Right renal cortex interstitium (tissue), 3 donors: ENCODE measurements around the gene FIGNL2. TPM values are rescaled to one million over a fixed set of nuclear protein-coding genes. Genes with fewer than 3 reads are reported as not detected.

Experiments used
- DNase-seq, 3 donors: peaks; one replicate each; pipeline ENCODE4 v3.0.0-alpha.2; 2013; ENCODE audit warnings: low read depth in 3 of 3, low spot score in 2 of 3
- polyA plus RNA-seq, 3 donors: library from polyadenylated mRNA; unstranded; fragments of 120-200 nt; gene quantifications; one replicate each; pipeline ENCODE4 v1.2.1, GENCODE V29; 2013; ENCODE audit not compliant: insufficient read length in 3 of 3

The FIGNL2 gene
- polyA plus RNA-seq, 3 donors = 3.2 to 3.3 (median 3.3) TPM

DNA sequence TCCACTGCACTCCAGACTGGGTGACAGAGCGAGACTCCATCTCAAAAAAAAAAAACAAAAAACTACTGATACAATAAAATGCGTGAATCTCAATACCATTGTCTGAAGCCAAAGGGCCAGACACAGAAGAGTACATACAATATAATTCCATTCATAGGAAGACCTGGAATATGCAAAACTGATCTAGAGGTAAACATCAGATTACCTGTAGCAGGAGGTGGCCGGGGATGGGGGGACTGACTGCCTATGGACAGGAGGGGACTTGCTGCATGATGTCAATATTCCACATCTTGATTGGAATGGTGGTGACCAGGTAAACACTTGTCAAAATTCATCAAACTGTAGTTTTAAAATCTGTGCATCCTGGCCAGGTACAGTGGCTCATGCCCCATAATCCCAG lies 12.5 kb upstream of the FIGNL2 start:
- no peak for DNase-seq

DNA sequence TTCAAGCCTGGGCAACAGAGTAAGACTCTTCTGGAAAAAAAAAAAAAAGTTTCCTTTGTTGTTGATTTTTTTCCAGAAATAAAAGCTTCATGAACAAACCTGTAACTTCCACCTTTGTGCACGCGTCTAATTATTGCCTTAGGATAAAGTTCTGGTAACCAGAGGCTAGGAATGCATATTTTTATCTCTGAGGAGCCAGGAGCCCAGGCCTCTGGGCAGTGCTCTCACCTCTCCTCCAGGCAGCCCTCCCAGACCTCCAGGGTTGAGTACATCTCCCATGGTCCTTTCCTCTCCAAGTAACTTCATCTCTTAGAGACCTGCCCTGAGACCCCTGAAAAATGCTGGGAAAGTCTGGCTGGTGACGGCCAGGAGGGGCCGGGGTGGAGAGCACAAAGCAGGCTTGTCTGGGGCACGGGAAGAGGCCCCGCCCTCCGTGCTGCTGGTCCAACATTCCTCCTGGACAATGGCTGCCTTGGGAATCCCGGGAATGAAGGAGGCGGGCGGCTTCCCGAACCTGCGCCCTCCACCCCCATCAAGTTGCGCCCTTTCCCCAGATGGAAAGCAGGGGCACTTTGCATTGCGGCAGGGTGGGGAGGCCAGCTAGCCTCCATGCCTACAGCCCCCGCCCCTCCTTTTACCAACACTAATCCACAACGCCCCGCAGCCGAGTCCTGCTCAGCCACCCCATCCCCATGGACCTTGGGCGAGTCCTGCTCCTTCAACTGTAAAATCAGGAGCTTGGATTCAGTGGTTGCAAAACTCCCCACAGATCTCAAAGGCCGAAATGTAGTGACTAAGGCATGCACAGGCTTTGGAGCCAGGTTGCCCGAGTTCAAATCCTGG lies 7.3 kb upstream of the FIGNL2 start:
- DNase-seq = no peak

DNA sequence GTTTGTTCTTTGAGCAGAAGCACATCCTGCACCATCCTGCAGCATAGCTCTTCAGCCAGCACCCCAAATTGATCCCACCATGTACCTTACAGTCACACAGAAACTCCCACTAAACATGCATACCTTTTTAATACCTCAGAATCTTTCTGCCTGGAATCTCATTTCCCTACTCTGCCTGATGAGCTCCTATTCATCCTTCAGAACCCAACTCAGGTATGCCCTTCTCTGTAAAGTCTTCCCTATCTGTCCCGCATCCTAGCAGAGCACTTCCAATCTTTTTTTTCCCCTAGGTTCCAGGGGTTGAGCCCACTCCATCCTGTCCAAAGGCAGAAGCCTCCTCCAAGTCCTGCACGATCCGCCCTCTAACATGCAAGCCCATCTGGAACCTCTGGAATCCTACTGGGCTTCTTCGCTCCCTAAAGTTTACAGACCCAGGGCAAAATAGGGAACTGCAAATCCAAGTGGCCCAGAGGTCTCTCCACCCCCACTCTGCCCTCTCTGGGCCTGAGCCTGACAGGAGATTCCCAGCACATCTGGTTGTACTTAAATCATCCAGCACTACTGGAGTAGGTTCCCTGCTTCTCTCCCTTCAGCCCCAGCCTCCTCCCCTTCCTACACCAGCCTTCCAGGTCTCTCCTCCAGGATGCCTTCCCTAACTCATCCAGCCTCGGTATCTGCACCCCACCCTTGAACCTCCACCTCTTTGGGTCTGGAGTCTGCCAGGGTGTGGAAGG lies 4.1 kb upstream of the FIGNL2 start:
- no peak for DNase-seq

DNA sequence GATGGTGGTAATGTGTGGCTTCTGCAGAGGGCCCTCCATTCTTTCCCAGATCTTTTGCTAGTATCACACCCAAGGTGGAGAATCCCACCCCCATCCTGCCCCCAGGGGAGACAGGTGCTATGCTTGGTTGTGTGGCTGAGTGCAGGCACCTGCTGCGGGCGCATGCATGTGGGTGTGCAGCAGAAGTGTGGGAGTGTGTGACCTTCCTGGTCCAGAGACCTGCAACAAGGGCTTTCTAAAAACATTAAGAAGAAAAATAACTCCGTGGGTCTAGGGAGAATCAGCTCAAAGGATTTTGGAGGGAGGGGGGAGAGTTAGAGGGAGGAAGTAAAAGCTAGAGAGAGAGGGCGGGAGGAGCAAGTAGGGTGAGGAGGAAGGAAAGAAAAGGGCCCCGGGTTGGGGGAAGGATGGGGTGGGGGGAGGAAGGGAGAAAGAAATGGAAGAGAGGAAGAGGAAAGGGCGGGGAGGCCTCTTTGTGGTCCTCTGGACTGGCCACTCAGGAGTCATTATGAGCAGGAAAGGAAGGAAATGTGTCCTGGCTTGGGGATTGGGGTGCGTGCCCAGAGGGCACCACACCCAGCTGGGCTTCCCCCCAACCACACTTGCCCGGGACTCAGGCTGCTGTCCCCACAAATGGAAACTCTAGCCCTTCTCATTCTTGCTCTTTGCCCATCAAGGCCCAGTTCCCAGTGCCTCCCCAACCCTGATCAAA lies 3.1 kb upstream of the FIGNL2 start:
- no peak for DNase-seq

DNA sequence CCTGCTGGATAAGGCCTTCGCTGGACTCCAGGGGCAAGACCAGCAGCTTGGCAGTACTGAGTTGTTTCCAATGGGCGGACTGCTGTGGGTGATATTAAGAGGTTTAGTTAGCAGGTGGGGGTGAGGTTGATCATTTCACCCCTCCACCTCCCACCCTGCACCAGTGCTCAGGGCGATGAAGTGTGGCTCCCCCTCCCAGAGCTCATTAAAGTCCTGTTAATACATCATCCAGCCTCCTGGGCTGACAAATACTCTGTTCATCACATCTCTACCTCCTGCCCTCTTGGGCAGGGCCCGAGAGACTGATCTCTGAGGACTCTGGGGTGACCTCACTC lies 2.4 kb upstream of the FIGNL2 start:
- DNase-seq = no peak

DNA sequence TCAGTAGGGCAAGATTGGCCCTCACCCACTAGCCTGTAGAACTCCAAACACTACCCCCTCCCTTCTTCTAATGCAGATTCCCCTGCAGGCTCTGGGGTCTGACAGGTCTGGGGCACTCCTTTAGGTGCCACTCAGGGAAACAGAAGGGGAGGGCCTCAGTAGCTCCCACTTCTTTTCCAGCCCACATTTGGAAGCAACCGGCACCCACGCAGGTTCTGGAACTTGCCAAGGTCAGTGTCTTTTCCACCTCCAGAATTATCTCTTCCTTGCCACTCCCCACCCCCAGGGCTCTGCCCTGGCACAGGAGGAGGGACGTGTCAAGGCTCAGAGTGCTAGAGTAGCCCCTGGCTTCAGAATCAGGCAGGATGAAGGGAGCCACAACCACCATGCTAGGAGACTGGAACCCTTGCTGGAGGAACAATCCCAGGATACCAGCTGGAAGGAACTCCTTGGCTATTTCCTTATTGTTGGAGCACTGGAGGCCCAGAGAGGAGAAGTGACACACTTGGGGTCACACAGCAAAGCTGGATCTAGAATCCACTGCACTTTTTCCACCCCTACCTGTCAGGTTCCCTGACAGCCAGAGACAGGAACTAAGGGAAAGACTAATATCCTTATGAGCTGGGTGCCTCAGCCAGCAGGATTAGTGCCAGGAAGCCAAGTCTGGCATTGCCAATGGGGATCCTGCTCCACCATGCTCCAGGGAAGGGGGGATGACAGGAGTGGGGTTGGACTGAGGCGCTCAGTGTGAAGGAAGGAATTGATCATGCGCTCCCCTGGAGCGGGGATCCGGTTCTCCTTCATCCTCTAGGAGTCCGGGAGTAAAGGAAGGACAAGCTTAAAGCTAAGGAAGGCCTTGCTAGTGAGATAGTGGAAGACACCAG lies 1.8 kb upstream of the FIGNL2 start:
- no peak for DNase-seq

DNA sequence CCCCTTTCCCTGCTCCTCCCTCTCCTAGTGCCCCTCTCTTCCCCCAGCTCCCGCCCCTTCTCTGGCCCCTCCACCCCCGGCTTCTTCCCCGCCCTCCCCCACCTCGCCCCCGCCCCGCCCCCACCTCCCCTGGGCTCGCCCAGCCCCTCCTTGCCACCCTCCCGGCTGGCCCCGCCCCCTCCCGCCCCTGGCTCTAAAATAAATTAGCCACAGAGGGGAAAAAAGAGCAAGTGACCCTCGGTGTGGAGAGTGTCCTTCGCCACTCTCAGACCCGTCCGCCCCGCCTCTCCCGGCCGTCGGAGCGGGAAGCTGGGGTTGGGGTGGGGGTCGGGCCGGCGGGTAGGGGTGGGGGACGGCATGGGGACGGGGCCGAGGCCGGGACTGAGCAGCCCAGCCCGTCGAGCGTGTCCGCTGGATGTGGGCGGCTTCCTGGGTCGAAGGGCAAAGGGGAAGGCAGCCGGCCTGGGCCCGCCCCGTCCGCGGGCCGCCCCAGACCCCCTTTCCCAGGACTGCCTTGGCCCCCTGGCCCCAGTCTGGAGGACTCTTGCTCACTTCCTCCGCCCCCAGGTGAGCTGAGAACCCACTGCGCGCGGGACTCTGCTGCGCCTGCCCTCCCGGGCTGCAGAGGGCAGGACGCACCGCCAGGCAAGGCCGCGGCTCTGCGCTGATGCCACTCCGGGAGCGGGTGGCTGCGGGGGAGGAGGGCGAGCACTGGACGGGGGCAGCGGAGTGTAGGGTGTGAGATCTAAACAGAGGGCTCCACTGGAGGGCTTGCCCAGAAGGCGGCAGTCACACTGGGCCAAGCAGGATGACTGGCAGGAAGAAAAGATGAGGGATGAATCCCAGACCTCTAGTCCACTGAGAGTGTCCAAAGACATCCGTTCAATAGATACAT lies 570 bp upstream of the FIGNL2 start:
- DNase-seq = no peak

DNA sequence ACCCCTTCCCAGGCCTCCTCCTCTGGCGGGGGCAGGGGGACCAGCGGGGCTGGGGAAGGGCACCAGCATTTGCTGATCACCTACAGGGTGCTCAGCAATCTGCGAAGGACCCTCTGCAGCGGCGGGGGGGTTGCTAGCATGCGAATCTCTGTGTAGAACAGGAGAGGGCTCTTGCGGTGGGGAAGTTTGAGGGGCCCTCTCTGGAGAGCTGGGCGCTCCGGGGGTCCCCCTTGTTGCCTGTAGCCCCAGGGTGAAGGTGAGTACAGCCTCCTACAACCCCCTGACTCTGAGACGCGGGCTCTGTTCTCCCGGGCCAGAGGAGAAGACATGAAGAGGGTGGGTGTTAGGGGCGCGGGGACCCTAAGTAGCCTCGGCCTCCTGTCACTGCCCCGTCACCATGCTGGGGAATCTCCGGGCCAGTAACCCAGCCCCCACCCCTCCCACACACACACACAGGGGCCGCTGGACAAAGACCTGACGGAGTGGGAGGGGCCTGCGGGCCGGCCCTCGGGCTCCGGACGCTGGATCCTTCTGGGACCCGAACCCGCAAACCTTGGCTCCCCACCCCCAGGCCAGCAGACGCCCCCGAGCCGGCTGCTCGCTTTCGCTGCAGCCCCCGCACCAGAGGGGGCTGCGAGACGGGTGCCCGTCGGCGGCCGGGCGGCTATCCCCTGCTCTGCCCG lies 734 bp downstream of the FIGNL2 start:
- DNase-seq = no peak

DNA sequence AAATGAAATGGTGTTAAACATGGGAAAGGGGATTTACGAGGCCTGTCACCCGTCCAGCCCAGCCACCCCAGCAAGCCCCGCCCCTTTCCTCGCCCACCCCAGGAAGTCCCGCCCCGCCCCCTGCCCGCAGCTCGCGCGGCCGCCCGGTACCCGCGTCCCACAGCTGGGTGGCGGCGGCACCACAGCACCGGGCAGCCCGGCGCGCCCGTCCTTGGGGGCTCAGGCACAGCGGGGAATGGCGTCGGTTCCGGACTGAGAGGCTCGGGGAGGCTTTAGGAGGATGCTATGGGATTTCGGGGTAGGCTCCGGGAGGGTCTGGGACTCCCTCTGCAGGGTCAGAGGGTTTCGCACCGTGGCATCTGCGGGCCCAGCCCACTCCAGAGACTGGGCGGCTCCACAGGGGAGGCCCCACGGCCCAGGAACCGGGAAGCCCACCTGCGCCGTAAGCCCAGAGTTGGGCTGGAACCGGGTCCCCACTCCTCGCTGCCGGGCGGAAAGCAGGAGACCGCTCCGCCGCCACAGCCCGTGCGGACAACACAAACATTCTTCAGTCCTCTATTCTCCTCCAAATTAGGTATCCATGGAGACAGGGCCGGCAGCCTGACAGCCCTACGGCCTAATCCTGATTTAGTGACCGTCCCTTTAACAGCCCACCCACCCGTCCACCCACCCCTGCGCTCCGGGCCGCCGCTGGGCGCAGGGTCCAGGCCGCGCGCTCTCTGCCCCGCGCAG lies 1.4 kb downstream of the FIGNL2 start:
- no peak for DNase-seq

DNA sequence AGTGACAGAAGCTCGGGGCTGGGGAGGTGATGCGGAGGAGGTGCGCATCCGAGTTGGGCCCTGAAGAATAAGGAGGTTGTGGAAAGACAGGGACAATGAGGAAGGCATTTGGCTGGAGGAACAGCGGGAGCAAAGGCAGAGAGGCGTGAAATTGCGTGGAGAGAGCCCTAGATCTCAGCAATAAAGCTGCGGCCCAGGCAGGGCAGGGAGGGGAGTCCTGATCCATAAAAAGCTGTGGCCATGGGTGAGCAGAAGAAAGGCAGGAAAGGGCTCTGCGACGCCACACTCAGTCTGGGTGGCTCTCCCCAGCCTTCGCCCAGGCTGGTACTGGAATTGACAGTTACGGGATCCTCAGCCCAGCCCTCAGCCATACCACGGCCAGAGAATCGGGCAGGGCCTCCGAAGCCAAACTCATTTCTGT lies 2.2 kb downstream of the FIGNL2 start:
- no peak for DNase-seq

DNA sequence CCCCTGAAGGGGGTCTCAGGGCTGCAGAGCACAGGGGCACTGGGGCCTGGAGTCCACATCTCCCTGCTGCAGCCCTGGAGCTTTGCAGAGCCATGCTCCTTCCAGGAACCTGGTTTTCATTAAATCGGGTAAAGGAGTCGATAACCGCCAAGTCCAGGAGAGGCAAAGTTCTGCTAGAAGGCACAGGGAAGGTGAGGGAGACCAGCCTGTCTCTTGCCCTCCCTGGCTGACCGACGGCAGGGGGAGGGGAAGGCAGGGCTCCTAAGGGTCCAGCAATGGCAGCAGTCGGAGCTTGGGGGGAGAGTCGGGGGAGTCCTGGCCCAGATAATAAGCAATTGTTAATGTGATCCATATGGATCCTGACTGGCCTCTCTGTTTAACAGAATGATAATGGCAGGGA lies 3.0 kb downstream of the FIGNL2 start:
- no peak for DNase-seq

DNA sequence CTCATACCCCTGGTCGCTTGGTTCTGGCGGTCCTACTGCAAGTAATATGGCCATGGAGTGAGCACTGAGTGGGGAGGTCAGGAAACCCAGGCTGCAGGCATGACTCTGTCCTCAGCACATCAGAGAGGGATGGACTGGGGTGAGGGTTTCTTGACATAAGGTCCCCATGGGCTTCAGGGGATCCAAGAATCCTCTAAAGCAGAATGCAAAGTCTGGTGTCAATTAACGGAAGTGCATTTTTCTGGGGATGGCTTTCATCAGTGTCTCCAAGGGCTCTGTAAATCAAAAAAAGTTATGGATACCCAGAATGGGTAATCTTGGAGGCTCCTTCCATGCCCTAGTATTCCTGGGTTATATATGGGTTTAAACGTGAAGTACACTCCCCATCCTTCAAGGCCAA lies 3.7 kb downstream of the FIGNL2 start:
- DNase-seq = no peak

DNA sequence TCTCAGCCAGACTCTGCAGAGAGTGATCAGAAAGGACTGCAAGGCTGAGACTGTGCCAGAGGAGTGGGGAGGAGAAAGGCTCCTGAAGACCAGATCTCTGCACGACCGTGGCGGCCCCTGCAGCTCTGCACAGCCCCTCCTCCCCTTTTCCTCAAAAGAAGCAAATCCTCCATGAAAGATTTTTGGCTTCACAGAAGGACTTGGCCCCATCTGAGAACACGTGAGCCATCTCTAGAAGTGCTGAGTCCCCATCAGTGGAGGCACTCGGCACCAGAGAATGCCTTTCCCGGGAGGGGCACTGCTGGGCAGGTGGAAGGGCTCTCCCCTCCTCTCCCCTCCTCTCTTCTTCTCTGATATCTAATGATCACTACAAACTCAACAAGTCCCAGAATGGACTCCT lies 6.8 kb downstream of the FIGNL2 start:
- no peak for DNase-seq

DNA sequence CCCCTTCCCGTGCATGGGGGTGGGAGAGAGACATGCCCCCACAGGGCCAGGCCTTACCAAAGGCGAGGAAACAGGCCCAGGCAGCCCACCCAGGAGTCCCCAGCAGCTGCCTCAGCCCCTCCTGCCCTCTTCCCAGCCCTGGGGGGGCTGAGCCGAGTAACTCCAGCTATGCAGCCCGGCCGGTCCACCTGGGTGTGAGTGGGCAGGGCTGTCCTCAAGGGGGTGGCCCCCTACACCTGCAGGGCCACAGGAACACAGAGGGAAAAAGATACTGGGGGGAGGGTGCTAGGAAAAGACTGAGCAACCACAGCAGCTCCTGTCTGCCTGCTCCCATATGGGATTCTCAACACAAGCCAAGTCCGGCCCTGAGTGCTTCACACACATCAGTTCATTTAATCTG lies 7.6 kb downstream of the FIGNL2 start:
- no peak for DNase-seq

DNA sequence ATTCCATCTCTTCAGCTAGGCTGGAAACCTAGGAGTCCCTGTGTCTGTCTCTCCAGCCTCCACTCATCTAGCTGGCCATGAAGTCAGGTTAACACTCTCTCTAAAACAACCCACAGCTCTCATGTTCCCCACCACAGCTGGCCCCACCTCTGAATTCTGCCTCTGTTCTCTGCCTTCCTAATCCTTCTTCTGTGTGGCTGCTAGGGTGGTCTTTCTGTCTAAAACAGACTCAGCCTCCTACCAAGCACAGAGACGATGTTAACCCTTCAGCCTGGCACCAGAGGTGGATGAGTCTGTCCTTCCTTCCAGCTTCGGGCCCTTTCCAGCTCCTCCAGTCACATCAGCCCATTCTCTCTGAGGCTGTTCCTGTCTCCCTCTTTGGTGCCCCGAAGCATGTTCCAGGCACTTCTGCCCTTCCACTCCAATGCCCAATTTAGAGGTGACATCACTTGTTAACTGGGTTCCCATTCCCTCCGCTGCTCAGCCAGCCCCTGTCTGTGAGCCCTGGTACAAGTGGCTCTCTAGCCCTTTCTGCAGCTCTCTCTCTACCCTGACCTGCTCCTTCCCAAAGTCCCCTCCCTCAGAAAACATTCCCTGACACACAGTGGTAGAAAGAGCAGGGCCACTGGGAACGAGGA lies 9.1 kb downstream of the FIGNL2 start:
- no peak for DNase-seq

DNA sequence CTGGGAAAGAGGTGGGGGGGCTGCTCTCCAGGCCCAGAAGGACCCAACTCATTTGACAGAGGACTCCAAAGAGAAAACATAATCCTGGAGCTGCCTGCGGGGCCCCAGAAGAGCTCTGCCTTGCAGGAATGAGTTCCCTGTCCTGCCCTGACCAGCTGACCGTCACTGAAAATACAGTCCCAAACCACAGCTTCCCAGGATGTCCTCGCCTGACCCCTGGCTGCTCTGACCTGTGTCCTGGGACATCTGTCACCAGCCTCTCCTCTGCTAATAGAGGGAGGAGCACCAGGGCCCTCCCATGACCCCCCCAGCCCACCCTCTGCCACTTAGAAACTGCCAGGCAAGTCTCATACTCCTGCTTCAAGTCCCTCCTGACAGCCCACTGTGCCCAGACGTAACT lies 9.8 kb downstream of the FIGNL2 start:
- DNase-seq = no peak

DNA sequence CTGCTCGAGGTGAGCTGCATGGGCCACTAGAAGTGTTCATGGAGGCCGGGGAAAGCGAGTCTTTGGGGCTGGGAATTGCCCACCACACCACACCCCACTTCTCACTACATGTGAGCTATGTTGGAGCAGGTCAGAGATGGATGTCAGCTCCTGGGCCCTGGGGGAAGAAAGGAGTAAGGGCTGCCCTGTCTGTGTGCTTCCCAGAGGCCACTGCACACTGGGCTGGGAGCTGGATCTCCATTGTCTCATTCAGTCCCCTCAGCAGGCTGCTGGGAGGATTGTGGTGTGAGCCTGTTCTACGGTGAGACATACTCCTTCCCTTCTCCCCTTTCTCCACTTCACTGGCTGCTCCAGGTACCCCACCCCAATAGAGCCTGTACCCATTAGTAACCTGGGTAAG lies 10.5 kb downstream of the FIGNL2 start:
- DNase-seq = no peak

DNA sequence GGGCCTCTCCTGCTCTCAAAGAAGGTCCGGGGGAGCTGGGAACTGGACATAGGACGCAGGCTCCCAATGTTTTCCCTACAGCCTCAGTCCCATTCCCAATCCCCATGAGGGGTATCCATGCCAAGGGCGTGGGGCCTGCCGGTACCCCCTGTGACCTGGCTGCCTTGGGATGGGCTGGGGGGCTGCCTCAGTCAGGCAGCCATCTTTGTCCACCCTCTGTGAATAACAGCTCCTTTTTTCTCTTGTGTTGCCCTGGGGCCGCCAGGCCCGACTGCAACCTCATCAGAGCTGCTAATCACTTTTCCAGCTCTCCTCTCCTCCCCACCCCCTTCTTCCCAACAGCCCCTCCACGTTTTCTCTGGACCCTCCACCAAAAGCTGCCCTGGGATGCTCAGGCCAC lies 11.2 kb downstream of the FIGNL2 start:
- no peak for DNase-seq
